CD4-positive, alpha-beta T cell (primary cell): ENCODE data around the gene HSF4. TPM values are rescaled to one million over a fixed set of nuclear protein-coding genes. Genes with fewer than 3 reads are reported as not detected.

Experiments used
- ATAC-seq: fragments of 200-7000 bp; cut with Tn5 transposase; one replicate; pipeline ENCODE4 v1.10.0; 2022; ENCODE audit warnings: mild to moderate bottlenecking; ENCODE audit not compliant: poor library complexity
- CTCF ChIA-PET: fragments of 350-600 bp; sonication (Branson Sonifier 250); formaldehyde crosslinking; loops from one replicate; lab custom pipeline; 2021; ENCODE audit warnings: antibody characterized with exemption, inconsistent platforms; lab: Charles Lee
- POLR2A ChIA-PET: fragments of 350-600 bp; sonication (Branson Sonifier 250); formaldehyde crosslinking; loops from one replicate; lab custom pipeline; 2021; ENCODE audit warnings: antibody characterized with exemption, inconsistent platforms; lab: Charles Lee
- DNase-seq, 14 experiments: peaks; one replicate each; pipeline ENCODE4 v3.0.0-alpha.2; 2013 to 2020; ENCODE audit warnings: mixed read lengths in 2 of 14
- H3K27ac ChIP-seq, 2 donors: one replicate each; pipeline versions ENCODE4 v1.5.1 to v1.7.0; 2013; ENCODE audit warnings: low read length in 2 of 2, low read depth in 1 of 2, mild to moderate bottlenecking in 1 of 2
- H3K27me3 ChIP-seq, 2 experiments: 1 replicate in 1 of 2; 2 replicates in 1 of 2; pipeline versions ENCODE4 v1.6.1 to v1.7.0; 2013; ENCODE audit warnings: low read length in 2 of 2, control low read depth in 1 of 2, mild to moderate bottlenecking in 1 of 2, moderate library complexity in 1 of 2; ENCODE audit not compliant: insufficient read depth in 2 of 2, control insufficient read depth in 1 of 2
- H3K36me3 ChIP-seq: one replicate; pipeline ENCODE4 v1.6.1; 2013; ENCODE audit warnings: low read length, control low read depth; ENCODE audit not compliant: insufficient read depth
- H3K4me1 ChIP-seq: one replicate; pipeline ENCODE4 v1.6.1; 2013; ENCODE audit warnings: low read length, control low read depth; ENCODE audit not compliant: insufficient read depth
- H3K4me3 ChIP-seq: one replicate; pipeline ENCODE4 v1.5.1; 2013; ENCODE audit warnings: mild to moderate bottlenecking, low read length, moderate library complexity
- H3K9me3 ChIP-seq, 2 experiments: 1 replicate in 1 of 2; 2 replicates in 1 of 2; pipeline versions ENCODE4 v1.6.1 to v1.7.0; 2013; ENCODE audit warnings: low read length in 2 of 2, mild to moderate bottlenecking in 2 of 2, control low read depth in 1 of 2, moderate library complexity in 1 of 2; ENCODE audit not compliant: control insufficient read depth in 1 of 2, insufficient read depth in 1 of 2
- H3K27ac Mint-ChIP-seq: one replicate; pipeline ENCODE4 v1.8.0; 2020; ENCODE audit warnings: mixed read lengths
- H3K27me3 Mint-ChIP-seq: one replicate; pipeline ENCODE4 v1.8.0; 2021; ENCODE audit warnings: mixed read lengths
- H3K36me3 Mint-ChIP-seq: one replicate; pipeline ENCODE4 v1.8.0; 2021; ENCODE audit warnings: low read depth, mixed read lengths
- H3K4me1 Mint-ChIP-seq: one replicate; pipeline ENCODE4 v1.8.0; 2021; ENCODE audit warnings: low read depth, mixed read lengths
- H3K4me3 Mint-ChIP-seq: one replicate; pipeline ENCODE4 v1.8.0; 2020; ENCODE audit warnings: mild to moderate bottlenecking, mixed read lengths
- H3K9me3 Mint-ChIP-seq: one replicate; pipeline ENCODE4 v1.8.0; 2020; ENCODE audit warnings: mixed read lengths
- intact Hi-C, 2 experiments: fragments of 100-400 bp; cut with DNase I in 1 of 2; cut with micrococcal nuclease in 1 of 2; formaldehyde crosslinking; loops; one replicate each; pipeline versions ENCODE4 v1.15.1 to v1.9.0; 2023 to 2025; cut with DNase I, micrococcal nuclease
- total RNA-seq, 174 experiments: library from RNA in 2 of 174; stranded (reverse) in 2 of 174; gene quantifications; one replicate each; pipeline ENCODE4 v1.2.3 and lab custom pipeline; 2021 to 2026
- TF ChIP-seq, protein P1 (sequence below): fragments of 200-600 bp; IDR thresholded peaks from one replicate; pipeline ENCODE4 v1.8.0; 2022; ENCODE audit warnings: antibody characterized with exemption, mild to moderate bottlenecking

The HSF4 gene
- total RNA-seq, 2 experiments from 2014 or later, result 19.7 to 26.1 TPM

DNA sequence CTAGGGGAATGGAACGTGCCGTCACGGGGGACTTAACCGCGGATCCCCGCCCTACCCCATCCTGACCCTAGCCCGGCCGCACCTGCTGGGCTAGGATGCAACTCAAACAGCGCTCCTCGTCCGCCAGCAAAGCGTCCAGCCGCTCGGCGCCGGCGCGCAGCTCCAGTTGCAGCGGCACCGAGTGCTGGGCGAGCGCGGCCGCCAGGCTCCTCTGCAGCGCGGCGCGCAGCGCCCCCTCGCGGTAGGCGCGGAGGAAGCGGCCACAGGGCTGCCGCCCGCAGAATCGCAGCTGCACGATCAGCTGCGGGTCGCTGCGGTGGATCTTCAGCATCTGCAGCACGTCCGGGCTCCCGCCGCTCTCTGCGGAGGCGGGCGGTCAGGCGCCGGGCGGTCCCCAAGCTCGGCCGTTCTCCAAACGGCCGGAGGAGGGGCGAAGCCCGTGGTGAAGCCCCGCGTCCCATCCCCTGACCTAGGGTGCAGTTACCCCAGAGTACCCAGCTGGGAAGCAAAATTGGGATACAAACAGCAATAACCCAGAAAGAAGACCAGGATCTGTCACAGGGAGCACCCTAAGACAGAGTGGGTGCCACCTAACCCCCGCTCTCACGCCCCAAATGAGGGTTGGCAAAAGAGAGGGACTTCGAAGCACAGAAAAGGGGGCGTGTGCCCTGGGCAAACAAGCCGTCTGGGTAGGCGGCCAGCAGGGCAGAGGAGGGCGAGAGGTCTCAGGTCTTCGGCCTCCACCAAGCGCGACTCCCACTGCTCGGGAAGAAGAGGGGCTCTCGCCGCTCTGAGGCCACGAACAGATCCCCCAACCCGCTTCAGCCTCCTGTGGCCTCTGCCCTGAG lies 9.0 kb upstream of the HSF4 start:
- Histone ChIP-seq H3K27me3 (no peaks in the 10 kb centered on the region), H3K4me1 (peaks cover 82% of the 10 kb centered on the region), H3K27ac (no peak overlapping the region), H3K9me3 (no peaks in the 10 kb centered on the region), H3K36me3 (no peaks in the 10 kb centered on the region), H3K4me3 (peak overlapping the region; percentile 46)
- ATAC-seq, result peak; percentile 35
- Mint-ChIP-seq H3K4me3 (peak overlapping the region; percentile 95), H3K4me1 (peaks cover 62% of the 10 kb centered on the region), H3K27ac (peak overlapping the region; percentile 95), H3K9me3 (no peaks in the 10 kb centered on the region), H3K36me3 (peaks cover 15% of the 10 kb centered on the region), H3K27me3 (peaks cover 9% of the 10 kb centered on the region)
- intact Hi-C loops, result loop anchor here (1.0 to 2.0 kb wide), 4 partner anchors 30 to 178 kb away; partner anchors contain the start of gene PHAF1 (in 1 of the 2)
- ChIA-PET POLR2A (interaction anchor here (0.5 to 2.0 kb wide), 8 partner anchors 9 to 208 kb away, joined by 3 to 11 read pairs (median 6); partner anchors contain the start of genes CBFB and HSF4), CTCF (interaction anchor here (0.6 to 3.1 kb wide), 56 partner anchors 9 to 325 kb away, joined by 3 to 43 read pairs (median 5); partner anchors contain the start of genes ATP6V0D1, CES3, E2F4 and EXOC3L1)
- TF ChIP-seq, protein P1, sequence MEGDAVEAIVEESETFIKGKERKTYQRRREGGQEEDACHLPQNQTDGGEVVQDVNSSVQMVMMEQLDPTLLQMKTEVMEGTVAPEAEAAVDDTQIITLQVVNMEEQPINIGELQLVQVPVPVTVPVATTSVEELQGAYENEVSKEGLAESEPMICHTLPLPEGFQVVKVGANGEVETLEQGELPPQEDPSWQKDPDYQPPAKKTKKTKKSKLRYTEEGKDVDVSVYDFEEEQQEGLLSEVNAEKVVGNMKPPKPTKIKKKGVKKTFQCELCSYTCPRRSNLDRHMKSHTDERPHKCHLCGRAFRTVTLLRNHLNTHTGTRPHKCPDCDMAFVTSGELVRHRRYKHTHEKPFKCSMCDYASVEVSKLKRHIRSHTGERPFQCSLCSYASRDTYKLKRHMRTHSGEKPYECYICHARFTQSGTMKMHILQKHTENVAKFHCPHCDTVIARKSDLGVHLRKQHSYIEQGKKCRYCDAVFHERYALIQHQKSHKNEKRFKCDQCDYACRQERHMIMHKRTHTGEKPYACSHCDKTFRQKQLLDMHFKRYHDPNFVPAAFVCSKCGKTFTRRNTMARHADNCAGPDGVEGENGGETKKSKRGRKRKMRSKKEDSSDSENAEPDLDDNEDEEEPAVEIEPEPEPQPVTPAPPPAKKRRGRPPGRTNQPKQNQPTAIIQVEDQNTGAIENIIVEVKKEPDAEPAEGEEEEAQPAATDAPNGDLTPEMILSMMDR, result peak; percentile 94
- peak; percentile 53 to 92 (median 76) for DNase-seq

- Histone ChIP-seq H3K9me3 (no peaks in the 10 kb centered on the region), H3K27ac (peak overlapping the region in 1 of 2 donors; percentile 2), H3K36me3 (no peaks in the 10 kb centered on the region), H3K4me1 (peaks cover 82% of the 10 kb centered on the region), H3K27me3 (peaks cover under 1 to 2% of the 10 kb centered on the region in 2 experiments), H3K4me3 (no peak overlapping the region)
- CTCF ChIA-PET, result interaction anchor here (1.2 to 3.1 kb wide), 6 partner anchors 8 to 181 kb away, joined by 7 to 43 read pairs (median 13); partner anchors contain the start of genes HSF4 and MATCAP1
- DNase-seq (peak in 1 of 14 experiments; percentile 32), ATAC-seq (no peak)
- Mint-ChIP-seq H3K36me3 (peaks cover 20% of the 10 kb centered on the region), H3K4me3 (peak overlapping the region; percentile 95), H3K9me3 (no peaks in the 10 kb centered on the region), H3K4me1 (peaks cover 65% of the 10 kb centered on the region), H3K27ac (peak overlapping the region; percentile 95), H3K27me3 (peaks cover 12% of the 10 kb centered on the region)
- TF ChIP-seq, protein P1, result no peak
- intact Hi-C loops, result no loop called here
- POLR2A ChIA-PET, result interaction anchor here (1.4 to 2.0 kb wide), 2 partner anchors 8 to 28 kb away, joined by 5 to 8 read pairs; partner anchors contain the start of gene HSF4
These were observed 8.3 kb upstream of the HSF4 start for GRCh38 chr16:67156143-67156844.
